ENCODE results near the gene LEF1. TPM values are rescaled to one million over a fixed set of nuclear protein-coding genes. Genes with fewer than 3 reads are reported as not detected.

Gene LEF1
- total RNA-seq, result 1 to 10 TPM in 1 of 2 donors, not detected in 1; 3.4 TPM

DNA sequence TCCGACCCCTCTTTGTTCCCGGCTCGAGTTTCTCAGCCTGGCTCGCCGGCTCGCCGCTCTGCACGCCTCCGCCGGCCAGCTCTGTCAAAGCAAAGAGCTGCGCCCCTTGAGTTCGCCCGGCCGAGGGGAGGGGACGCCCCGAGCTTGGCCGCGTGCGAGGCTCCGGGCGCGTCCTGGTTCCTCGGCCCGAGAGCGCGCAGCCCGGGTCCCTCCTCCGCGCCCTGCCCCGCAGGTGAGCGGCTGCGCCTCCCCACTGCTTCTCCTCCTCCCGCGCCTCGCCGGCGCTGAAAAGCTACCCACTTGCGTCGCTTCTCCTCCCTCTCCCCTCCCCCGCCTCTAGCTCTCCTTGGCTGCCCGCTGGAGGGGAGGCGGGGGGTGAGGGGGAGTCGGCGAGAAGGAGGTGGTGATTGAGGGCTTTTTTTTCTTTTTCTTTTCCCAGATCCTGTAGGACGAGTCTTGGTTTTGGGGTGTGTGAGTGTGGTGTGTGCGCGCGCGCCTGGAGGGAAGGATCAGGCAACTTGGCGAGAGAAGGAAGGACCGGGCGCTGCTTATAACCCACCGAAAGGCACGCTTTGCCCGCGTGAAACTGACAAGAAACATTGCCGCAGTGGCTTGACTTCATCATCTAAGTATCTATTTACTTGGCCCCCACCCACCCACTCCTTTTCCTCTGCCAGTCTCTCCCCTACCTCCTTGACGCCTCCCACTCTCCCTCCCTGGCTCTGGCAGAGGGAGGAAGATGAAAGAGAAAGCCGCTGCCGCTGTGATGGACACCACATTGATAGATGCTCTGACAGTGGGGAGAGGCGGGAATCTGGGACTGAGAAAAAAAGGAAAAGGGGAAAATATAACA, at the start of gene LEF1:
Gene LEF1, minus strand, starts transcription at position 262 of the 853 bp plus-strand sequence. CDS start 1,165 bp downstream, outside the sequence.
- H3K4me3 ChIP-seq, result peak within 1 kb of the TSS; percentile 36 to 53
- no peaks in the 10 kb centered on the region for H3K36me3 ChIP-seq
- no peak for DNase-seq (ENCODE audit: low spot score)
- peaks cover 0 to 52% of the 10 kb centered on the region in 2 donors for H3K4me1 ChIP-seq
- TF ChIP-seq, protein P1, sequence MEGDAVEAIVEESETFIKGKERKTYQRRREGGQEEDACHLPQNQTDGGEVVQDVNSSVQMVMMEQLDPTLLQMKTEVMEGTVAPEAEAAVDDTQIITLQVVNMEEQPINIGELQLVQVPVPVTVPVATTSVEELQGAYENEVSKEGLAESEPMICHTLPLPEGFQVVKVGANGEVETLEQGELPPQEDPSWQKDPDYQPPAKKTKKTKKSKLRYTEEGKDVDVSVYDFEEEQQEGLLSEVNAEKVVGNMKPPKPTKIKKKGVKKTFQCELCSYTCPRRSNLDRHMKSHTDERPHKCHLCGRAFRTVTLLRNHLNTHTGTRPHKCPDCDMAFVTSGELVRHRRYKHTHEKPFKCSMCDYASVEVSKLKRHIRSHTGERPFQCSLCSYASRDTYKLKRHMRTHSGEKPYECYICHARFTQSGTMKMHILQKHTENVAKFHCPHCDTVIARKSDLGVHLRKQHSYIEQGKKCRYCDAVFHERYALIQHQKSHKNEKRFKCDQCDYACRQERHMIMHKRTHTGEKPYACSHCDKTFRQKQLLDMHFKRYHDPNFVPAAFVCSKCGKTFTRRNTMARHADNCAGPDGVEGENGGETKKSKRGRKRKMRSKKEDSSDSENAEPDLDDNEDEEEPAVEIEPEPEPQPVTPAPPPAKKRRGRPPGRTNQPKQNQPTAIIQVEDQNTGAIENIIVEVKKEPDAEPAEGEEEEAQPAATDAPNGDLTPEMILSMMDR (IDR thresholded peaks at IDR 0.05), result no peak
- no peak within 1 kb of the TSS for H3K27ac ChIP-seq
- H3K27me3 ChIP-seq, result peaks cover 36 to 61% of the 10 kb centered on the region in 2 donors
- no peaks in the 10 kb centered on the region for H3K9me3 ChIP-seq

DNA sequence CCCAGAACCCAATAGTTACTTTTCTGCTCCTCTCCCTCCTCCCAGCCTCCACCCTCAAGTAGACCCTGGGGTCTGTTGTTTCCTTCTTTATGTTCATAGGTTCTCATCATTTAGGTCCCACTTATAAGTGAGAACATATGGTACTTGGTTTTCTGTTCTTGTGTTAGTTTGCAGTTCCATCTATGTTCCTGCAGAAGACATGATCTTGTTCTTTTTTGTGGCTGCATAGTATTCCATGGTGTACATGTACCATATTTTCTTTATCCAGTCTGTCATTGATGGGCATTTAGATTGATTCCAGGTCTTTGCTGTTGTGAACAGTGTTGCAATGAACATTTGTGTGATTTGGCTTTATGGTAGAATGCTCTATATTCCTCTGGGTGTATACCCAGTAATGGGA, 47.8 kb upstream of the LEF1 start:
- H3K36me3 ChIP-seq, result no peaks in the 10 kb centered on the region
- H3K4me3 ChIP-seq, result no peak overlapping the region
- H3K4me1 ChIP-seq, result no peaks in the 10 kb centered on the region
- H3K27ac ChIP-seq, result no peak overlapping the region
- H3K9me3 ChIP-seq, result no peaks in the 10 kb centered on the region
- DNase-seq (ENCODE audit: low spot score), result no peak
- TF ChIP-seq, protein P1 (IDR thresholded peaks at IDR 0.05), result no peak
- no peaks in the 10 kb centered on the region for H3K27me3 ChIP-seq

DNA sequence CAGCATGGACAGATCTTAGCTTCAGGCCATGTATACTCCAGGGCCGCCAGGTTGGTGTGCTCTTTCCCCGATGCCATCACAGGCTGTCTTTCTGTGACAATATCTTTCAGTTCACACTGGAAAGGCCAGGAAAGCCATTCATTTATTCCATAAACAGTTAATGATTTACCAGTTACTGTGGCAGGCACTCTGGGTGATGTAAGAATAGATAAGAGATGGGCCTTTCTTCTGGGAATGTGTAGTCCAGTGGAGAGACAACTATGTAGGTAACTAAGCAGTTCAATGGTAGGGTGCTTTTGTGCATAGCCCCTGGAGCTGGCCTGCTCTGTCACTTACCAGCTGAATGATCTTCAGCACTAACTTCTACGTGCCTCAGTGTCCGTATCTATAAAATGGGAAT, 46.3 kb upstream of the LEF1 start:
- TF ChIP-seq, protein P1 (IDR thresholded peaks at IDR 0.05), result no peak
- no peaks in the 10 kb centered on the region for H3K36me3 ChIP-seq

DNA sequence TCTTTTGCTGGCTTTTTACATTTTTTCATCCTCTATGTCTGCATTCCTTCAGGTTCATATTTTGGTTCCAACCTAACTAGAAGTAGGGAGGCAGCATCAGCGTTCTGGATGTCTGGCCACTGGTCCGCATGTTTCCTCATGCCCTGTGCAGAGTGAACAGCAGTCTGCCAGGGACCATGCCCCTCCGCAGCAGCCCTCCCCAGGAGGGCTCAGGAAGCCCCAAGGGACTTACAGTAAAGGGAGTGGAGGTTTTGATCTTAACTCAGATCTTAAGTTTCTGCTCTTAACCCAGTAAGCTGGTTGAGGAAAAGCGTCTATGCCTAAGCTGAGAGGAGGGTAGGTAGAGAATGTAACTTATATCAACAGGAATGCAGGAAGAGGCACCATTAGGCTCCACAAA, 45.0 kb upstream of the LEF1 start:
- Histone ChIP-seq H3K4me1 (no peaks in the 10 kb centered on the region), H3K27me3 (no peaks in the 10 kb centered on the region), H3K36me3 (no peaks in the 10 kb centered on the region), H3K4me3 (no peak overlapping the region), H3K27ac (no peak overlapping the region), H3K9me3 (no peaks in the 10 kb centered on the region)
- no peak for DNase-seq (ENCODE audit: low spot score)
- TF ChIP-seq, protein P1 (IDR thresholded peaks at IDR 0.05), result no peak

More for the DNA sequence above, 46.3 kb upstream of the LEF1 start:
- Histone ChIP-seq H3K27ac (no peak overlapping the region), H3K4me3 (no peak overlapping the region), H3K9me3 (no peaks in the 10 kb centered on the region), H3K27me3 (no peaks in the 10 kb centered on the region), H3K4me1 (no peaks in the 10 kb centered on the region)
- no peak for DNase-seq (ENCODE audit: low spot score)

DNA sequence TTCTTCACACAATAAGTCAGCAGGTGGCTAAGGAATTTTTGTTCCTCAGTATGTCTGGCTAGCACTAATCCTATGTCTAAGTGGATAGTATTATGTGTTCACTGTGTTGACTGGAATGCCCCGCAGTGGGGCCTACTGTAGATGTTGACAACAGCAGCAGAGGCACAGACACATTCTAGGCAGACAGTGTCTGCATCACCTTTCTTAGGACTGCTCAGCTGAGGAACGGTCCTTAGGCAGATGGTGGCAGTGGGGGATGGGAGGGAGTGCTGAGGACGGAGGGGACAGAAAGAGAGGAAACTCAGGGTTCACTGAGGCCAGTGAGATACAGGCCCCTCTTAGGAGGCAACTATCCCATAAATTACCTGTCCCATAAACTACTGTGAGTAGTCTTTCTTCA, 44.6 kb upstream of the LEF1 start:
- Histone ChIP-seq H3K27me3 (no peaks in the 10 kb centered on the region), H3K4me3 (no peak overlapping the region), H3K27ac (no peak overlapping the region), H3K36me3 (no peaks in the 10 kb centered on the region), H3K9me3 (no peaks in the 10 kb centered on the region), H3K4me1 (no peaks in the 10 kb centered on the region)
- TF ChIP-seq, protein P1 (IDR thresholded peaks at IDR 0.05), result no peak
- DNase-seq (ENCODE audit: low spot score), result no peak

Data from right atrium auricular region (tissue), 2 donors.